H7 (cell line): ENCODE data around the gene BAZ2B. TPM values are rescaled to one million over a fixed set of nuclear protein-coding genes. Genes with fewer than 3 reads are reported as not detected.

Experiments
- DNase-seq: peaks from one replicate; pipeline ENCODE4 v3.0.0; 2012
- H3K27me3 ChIP-seq: 2 replicates; pipeline ENCODE4 v1.6.0; 2011; ENCODE audit warnings: mild to moderate bottlenecking, low read length; ENCODE audit not compliant: control insufficient read depth, insufficient read depth
- H3K36me3 ChIP-seq: replicated peaks from 2 replicates; pipeline ENCODE4 v1.5.1; 2011; ENCODE audit warnings: low read length; ENCODE audit not compliant: control insufficient read depth, insufficient read depth
- H3K4me3 ChIP-seq: 2 replicates; pipeline ENCODE4 v1.5.1; 2011; ENCODE audit warnings: low read depth, mild to moderate bottlenecking, control low read depth, low read length, moderate library complexity; ENCODE audit not compliant: insufficient read depth
- total RNA-seq: library from RNA; depleted of rRNA; stranded (reverse); fragments of >200 nt; shearing (Covaris generic); gene quantifications from 2 replicates; pipeline ENCODE4 v1.2.3, GENCODE V29; 2014

The BAZ2B gene
- total RNA-seq, 1 experiment from 2014 or later, result 16.3 TPM

DNA sequence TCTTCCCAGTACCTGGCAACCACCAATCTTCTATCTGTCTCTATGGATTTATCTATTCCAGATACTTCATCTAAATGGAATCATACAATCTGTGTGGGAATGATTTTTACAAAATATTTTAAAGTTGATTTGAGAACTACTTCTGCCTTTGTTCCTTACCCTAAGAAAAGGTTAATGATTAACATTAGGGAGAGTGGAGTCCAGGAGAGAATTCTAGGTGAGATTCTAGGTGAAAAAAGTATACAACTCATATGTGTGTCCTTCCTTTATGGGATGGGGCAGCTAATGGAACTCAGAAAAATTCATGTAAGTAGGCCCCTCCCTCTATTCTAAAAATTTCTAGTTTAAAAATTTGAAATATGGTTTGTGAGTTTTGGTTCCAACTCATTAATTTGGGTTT is 293.9 kb downstream of the BAZ2B start:
- H3K4me3 ChIP-seq, result no peak overlapping the region
- H3K27me3 ChIP-seq, result no peaks in the 10 kb centered on the region
- DNase-seq, result no peak
- H3K36me3 ChIP-seq, result no peaks in the 10 kb centered on the region

DNA sequence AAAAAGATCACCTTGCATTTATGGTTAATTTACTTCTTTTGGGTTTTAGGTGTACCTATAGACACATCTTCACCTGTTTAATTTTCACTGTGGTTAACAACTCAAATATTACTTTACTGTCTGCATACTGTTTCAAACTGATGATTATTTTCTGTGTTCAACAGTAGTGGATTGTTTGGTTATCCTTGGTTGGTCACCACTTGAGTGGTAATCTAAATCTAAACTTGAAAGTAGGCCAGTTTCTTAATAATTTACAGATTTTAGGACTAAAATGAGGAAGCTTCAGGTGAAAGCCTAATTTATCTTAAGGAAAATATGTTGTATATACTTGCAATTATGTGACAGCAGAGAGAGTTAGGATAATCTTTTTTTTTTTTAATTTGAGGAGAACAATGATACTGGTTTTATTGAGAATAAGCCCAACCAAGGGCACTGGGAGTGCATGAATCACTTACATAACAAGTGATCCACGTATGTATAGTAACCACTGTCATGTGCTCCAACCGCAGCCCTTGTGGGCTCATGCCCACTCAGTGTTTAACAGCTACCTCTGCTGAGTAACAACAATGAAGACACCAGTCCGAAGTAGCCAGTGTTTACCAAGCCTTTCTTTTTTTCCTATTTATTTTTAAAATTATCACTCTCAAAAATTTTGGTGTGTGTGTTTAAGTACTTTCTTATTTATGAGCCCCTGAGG is 298.8 kb downstream of the BAZ2B start:
- H3K36me3 ChIP-seq, result no peaks in the 10 kb centered on the region
- H3K4me3 ChIP-seq, result no peak overlapping the region
- no peak for DNase-seq
- H3K27me3 ChIP-seq, result no peaks in the 10 kb centered on the region

DNA sequence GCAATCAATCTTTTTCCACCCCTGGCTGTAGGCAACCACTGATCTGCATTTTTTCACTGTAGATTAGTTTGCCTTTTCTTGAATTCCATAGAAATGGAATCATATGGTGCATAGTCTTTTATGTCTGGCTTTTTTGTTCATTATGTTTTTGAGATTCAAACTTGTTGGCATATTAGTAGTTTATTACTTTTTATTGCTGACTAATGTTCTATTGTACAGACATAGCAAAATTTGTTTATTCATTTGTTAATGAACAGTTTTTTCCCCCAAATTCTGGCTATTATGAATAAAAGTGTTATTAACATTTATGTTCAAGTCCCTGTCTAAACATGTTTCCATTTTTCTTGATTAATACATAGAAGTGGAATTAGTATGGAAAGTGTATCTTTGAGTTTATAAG is 308.4 kb downstream of the BAZ2B start:
- no peaks in the 10 kb centered on the region for H3K27me3 ChIP-seq
- DNase-seq, result no peak
- H3K36me3 ChIP-seq, result no peaks in the 10 kb centered on the region
- H3K4me3 ChIP-seq, result no peak overlapping the region

DNA sequence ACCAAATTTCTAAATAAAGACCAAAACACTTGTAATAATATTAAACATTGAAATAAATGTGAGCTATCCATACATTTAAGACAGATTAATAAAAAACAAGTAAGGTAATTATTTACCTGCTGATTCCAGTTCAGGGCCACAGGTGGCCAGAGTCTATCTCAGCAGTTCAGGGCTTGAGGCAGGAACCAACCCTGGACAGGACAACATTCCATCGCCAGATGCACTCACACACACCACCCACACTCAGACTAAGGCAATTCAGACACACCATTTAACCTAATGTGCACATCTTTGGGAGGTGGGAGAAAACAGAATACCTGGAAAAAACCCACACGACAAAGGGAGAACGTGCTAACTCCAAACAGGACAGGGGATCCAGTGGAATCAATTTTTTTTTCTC is 315.8 kb downstream of the BAZ2B start:
- no peak for DNase-seq
- H3K36me3 ChIP-seq, result no peaks in the 10 kb centered on the region
- no peak overlapping the region for H3K4me3 ChIP-seq
- no peaks in the 10 kb centered on the region for H3K27me3 ChIP-seq

DNA sequence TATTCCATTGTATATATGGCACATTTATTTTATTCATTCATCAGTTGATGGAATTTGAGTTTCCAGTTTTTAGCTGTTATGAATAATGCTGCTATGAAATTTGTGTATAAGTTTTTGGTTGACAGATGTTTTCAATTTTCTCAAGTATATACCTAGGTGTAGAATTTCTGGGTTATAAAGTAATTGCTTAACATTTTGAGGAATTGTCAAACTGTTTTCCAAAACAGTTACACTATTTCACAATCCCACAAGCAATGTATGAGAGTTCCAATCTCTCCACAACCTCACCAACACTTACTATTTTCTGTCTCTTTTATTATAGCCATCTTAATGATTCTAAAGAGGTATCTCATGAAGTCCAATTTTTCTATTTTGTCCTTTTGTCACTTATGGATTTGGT is 317.4 kb downstream of the BAZ2B start:
- no peak overlapping the region for H3K4me3 ChIP-seq

DNA sequence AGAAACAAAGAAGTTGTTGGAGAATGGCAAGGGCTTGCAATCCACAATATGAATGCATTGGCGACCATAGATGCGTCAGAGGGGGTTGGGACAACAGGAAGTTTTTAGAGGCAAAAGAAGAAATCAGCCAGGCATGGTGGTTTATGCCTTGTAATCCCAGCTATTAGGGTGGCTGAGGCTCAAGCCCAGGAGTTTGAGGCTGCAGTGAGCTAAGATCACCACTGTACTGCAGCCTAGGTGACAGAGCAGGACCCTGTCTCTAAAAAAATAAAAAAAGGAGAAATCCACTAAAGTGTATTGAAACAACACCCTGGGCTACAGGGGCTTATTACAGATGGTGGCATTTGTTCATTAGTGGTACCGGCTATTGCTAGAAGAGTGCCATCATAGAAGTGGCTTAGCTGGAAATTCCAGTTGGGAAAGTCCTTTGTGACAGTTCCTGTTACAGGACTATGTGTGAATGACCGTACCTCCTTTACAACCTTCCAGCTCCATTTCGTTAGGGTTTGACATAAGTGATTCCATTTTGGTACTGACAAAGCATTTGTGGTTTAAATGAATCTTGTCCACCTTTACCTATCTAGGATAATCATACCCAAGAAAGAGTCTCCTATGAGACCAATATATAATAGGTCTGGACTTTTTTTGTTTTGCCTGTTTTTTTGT is 319.2 kb downstream of the BAZ2B start:
- no peak overlapping the region for H3K4me3 ChIP-seq
- no peak for DNase-seq
- H3K36me3 ChIP-seq, result no peaks in the 10 kb centered on the region
- no peaks in the 10 kb centered on the region for H3K27me3 ChIP-seq

More for the DNA sequence above, 317.4 kb downstream of the BAZ2B start:
- Histone ChIP-seq H3K27me3 (no peaks in the 10 kb centered on the region), H3K36me3 (no peaks in the 10 kb centered on the region)
- no peak for DNase-seq

DNA sequence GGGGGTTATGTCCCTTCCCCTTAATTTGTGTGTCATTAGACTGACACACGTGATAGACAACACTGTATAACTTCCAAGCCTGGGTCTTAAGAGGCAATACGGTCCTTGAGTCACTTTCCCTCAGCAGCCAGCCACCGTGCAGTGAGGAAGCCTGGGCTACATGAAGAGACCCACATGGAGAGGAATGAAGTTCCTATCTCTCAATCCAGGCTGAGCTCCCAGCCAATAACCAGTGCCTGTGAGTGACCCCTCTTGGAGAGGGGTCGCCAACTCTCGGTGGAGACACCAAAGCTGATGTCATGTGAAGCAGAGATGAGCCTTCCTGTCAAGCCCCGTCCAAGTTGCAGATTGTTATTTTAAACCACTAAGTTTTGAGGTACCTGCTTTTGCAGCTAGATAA is 324.2 kb downstream of the BAZ2B start:
- H3K36me3 ChIP-seq, result no peaks in the 10 kb centered on the region
- H3K4me3 ChIP-seq, result no peak overlapping the region
- no peaks in the 10 kb centered on the region for H3K27me3 ChIP-seq
- DNase-seq, result peak; percentile 55

DNA sequence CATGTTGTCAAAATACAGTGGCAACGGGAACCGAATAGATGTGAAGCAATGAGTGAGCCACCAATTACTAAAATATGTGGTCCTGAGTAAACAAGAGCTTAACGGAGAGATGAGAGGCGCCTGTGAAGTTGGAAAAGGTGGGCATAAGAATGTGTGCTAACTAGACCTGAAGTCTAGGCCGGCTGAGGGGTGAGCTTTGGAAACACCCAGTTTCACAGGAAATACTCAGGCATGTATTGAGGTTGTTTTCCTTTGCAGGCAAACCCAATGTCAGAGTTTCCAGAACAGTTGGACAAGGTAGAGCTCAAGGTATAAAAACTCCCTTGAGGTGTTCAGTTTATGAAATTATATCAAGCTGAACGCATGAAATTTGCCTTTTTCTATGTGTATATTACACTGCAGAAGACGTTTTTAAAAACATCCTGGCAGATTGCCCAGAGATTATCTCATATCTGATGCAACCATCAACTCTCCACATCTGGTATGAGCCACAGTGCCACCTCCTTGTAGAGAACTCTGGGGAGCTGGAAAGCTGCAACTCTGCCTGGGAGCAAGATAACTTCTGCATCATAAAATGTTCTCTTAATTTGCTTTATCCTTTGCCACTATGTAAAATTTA is 325.9 kb downstream of the BAZ2B start:
- no peak for DNase-seq
- Histone ChIP-seq H3K36me3 (no peaks in the 10 kb centered on the region), H3K4me3 (no peak overlapping the region), H3K27me3 (no peaks in the 10 kb centered on the region)

DNA sequence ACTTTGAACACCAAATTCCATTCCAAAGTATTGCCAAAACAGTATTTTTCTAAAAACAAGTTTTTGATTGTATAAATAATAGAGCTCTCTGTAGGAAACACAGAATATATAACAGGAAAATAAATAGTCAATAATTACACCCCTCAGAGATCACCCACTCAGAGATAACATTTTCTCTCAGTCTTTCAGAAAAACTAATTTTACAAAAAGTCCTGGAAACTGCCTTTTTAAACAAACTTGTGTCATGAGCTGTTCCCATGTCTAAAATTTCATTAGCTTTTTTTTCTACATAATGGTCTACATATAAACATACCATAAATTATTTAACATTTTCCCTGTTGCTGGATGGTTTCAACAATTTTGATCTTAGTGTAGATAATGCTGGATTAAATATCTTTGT is 328.6 kb downstream of the BAZ2B start:
- no peak for DNase-seq
- Histone ChIP-seq H3K4me3 (no peak overlapping the region; the same call in 1 of the 2 replicates), H3K27me3 (no peaks in the 10 kb centered on the region), H3K36me3 (no peaks in the 10 kb centered on the region)

DNA sequence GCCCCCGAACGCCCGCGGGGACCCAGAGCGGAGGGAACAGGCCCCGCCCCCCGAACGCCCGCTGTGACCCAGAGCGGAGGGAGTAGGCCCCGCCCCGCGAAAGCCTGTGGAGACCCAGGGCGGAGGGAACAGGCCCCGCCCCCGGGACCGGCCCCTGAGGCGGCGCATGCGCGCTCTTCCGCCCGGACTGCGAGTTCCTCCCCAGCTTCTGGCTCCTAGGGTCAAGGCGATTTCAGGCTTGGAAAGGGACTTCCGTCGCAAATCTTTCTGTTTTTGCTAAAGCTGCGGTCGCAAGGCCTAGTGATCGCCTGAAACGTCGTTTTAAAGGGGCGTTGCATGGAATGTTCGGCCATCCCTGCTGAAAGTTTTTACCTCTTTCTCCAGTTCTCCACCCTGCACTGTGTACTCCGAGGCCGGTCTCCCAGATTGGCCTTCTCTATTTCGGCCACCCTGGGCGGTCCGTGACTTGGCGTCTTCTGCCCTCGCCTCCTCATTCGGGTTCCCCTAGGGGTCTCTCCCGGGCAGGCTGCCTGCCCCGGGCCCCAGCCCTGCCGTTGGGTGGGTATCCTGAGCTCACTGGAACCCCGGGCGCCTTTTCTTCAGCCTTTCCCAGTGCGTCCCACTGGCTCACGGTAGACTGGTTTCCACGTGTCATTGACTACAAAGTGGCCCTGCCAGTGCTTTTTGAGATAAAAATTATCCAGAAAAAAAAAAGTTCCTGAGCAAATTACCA is 329.5 kb downstream of the BAZ2B start:
- H3K36me3 ChIP-seq, result no peaks in the 10 kb centered on the region
- peak overlapping the region; percentile 81 for H3K4me3 ChIP-seq

DNA sequence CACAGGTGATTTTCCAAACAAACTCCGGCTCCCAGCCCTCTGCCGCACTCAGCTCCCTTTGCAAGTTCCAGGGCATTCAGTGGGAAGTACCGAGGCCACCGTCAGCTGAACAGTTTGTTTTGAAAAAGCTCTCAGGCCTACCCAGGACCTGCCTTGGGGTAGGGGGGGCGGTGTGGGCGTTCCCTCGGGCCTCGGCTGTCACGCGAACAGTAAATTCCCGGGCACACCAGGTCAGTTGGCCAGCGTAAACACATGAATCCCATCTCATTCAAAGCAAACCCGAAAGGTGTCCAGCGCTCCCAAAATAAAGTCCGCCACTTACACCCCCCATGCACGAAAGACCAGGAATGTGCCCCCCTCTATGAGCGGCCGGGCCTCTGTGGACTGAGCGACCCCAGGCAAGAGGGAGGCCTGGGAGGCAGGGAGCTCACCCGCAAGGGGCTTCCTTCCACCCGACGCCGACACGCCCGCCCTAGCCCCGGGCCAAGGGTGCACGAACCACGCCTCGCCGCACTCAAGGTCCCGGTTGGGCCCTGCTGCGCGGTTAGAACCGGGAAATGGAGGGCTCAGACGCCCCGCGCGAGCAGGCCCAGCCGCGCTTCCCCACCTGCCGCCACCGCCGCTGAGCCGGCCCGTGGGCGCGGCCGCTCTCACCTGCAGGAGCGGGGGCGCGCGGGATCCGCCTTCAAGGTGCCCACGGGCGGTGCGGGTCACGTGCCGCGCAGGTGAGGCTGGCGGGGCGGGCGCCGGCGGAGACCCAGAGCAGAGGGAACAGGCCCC is 330.2 kb downstream of the BAZ2B start, which contains the start of gene WDSUB1:
WDSUB1 (minus strand) TSS at position 775 of the 780 bp plus-strand sequence. CDS start 3,634 bp downstream, outside the sequence.
- peak; percentile 72 for DNase-seq
- Histone ChIP-seq H3K27me3 (no peaks in the 10 kb centered on the region), H3K4me3 (peak within 1 kb of the TSS; percentile 81), H3K36me3 (no peaks in the 10 kb centered on the region)

More for the DNA sequence above, 329.5 kb downstream of the BAZ2B start:
- peak; percentile 99 for DNase-seq
- no peaks in the 10 kb centered on the region for H3K27me3 ChIP-seq

DNA sequence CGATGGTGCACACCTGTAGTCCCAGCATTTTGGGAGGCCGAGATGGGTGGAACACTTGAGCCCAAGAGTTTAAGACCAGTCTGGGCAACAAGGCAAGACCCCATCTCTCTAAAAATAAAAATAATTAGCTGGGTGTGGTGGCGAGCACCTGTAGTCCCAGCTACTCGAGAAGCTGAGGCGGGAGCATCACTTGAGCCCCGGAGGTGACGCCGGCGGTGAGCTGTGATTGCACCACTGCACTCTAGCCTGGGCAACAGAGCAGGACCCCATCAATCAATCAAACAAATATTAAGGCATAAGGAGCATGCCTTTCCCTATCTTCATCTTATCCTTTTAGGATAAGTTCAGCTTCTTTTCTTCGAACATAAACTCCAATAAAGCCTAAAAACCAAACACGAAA is 330.9 kb downstream of the BAZ2B start:
- H3K4me3 ChIP-seq, result peak overlapping the region; percentile 81
- DNase-seq, result no peak
- no peaks in the 10 kb centered on the region for H3K27me3 ChIP-seq
- H3K36me3 ChIP-seq, result no peaks in the 10 kb centered on the region

DNA sequence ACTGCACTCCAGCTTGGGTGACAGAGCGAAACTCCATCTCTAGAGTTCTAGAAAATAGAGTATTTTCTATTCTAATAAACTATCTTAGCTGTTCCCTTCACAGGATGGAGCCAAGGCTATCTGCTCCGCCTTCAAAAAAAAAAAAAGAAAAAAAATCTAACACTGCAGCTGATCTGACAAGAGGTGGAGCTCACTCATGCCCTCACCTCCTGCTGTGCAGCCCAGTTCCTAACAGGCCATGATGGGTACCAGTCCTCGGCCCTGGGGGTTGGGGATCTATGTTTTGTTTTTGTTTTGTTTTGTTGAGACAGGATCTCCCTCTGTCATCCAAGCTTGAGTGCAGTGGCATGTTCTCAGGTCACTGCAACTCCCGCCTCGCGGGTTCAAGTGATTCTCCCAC is 332.8 kb downstream of the BAZ2B start:
- no peaks in the 10 kb centered on the region for H3K36me3 ChIP-seq
- DNase-seq, result no peak
- H3K27me3 ChIP-seq, result no peaks in the 10 kb centered on the region
- no peak overlapping the region for H3K4me3 ChIP-seq

DNA sequence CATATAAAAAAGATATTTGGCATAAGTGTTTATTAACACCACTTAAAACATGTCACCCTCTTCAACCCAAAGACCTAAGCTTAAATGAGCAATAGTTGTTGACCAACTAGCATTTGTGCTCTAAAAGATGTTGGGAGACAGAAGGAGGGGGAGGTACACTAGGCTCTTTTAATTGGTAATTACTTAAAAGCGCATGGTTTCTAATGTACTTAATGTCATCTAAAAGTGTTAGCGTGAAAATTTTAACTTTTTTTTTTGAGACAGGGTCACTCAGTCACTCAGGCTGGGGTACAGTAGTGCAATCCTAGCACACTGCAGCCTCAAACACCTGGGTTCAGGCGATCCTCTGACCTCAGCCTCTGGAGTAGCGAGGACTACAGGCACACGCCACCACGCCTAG is 335.3 kb downstream of the BAZ2B start:
- Histone ChIP-seq H3K27me3 (no peaks in the 10 kb centered on the region), H3K4me3 (no peak overlapping the region), H3K36me3 (no peaks in the 10 kb centered on the region)
- no peak for DNase-seq
